Endodermal cell (in vitro differentiated cells): ENCODE measurements around the gene CLCA2. TPM values are rescaled to one million over a fixed set of nuclear protein-coding genes. Genes with fewer than 3 reads are reported as not detected.

ENCODE experiments used
- DNase-seq: peaks from one replicate; pipeline ENCODE4 v3.0.0-alpha.2; 2017
- H3K27ac ChIP-seq: 2 replicates; pipeline ENCODE4 v1.5.1; 2013; ENCODE audit warnings: mild to moderate bottlenecking, low read depth, low read length, moderate library complexity
- H3K27me3 ChIP-seq: 2 replicates; pipeline ENCODE4 v1.6.1; 2013; ENCODE audit warnings: mild to moderate bottlenecking, low read length, moderate library complexity; ENCODE audit not compliant: insufficient read depth, control insufficient read depth, poor library complexity, severe bottlenecking
- H3K36me3 ChIP-seq: 2 replicates; pipeline ENCODE4 v1.7.0; 2013; ENCODE audit warnings: mild to moderate bottlenecking, low read length, moderate library complexity; ENCODE audit not compliant: control insufficient read depth, insufficient read depth
- H3K4me1 ChIP-seq: one replicate; pipeline ENCODE4 v1.7.0; 2013; ENCODE audit warnings: low read length; ENCODE audit not compliant: control insufficient read depth, insufficient read depth
- H3K4me3 ChIP-seq: 2 replicates; pipeline ENCODE4 v1.5.1; 2013; ENCODE audit warnings: mild to moderate bottlenecking, low read length, moderate library complexity
- H3K9ac ChIP-seq: 2 replicates; pipeline ENCODE4 v1.6.1; 2013; ENCODE audit warnings: mild to moderate bottlenecking, low read length, moderate library complexity; ENCODE audit not compliant: poor library complexity, severe bottlenecking; ENCODE audit errors: extremely low read depth
- H3K9me3 ChIP-seq: 2 replicates; pipeline ENCODE4 v1.6.1; 2013; ENCODE audit warnings: mild to moderate bottlenecking, low read length, moderate library complexity; ENCODE audit not compliant: control insufficient read depth
- H3K27ac Mint-ChIP-seq: 2 replicates; pipeline ENCODE4 v1.8.0; 2020; ENCODE audit warnings: mixed read lengths
- H3K27me3 Mint-ChIP-seq: 2 replicates; pipeline ENCODE4 v1.8.0; 2021; ENCODE audit warnings: mild to moderate bottlenecking, mixed read lengths; ENCODE audit not compliant: insufficient read depth
- H3K36me3 Mint-ChIP-seq: 2 replicates; pipeline ENCODE4 v1.8.0; 2020; ENCODE audit warnings: low read depth, mixed read lengths
- H3K4me1 Mint-ChIP-seq: 2 replicates; pipeline ENCODE4 v1.8.0; 2020; ENCODE audit warnings: mixed read lengths
- H3K4me3 Mint-ChIP-seq: 2 replicates; pipeline ENCODE4 v1.8.0; 2020; ENCODE audit warnings: mild to moderate bottlenecking, moderate library complexity, mixed read lengths
- H3K9me3 Mint-ChIP-seq: 2 replicates; pipeline ENCODE4 v1.8.0; 2020; ENCODE audit warnings: mild to moderate bottlenecking, mixed read lengths
- whole genome bisulfite sequencing, 2 experiments: methylation state at CpG; one replicate each; pipeline versions ENCODE4 v1.1.5 to v1.1.7; 2013; ENCODE audit warnings: missing lambda C conversion rate in 2 of 2, mixed read lengths in 1 of 2; ENCODE audit not compliant: insufficient coverage in 1 of 2, insufficient read length in 1 of 2; 5-methylcytosine and 5-hydroxymethylcytosine counted together
- total RNA-seq, 2 donors: library from RNA; stranded (reverse); fragmentation: NEBNext Ultra II Directional in 1 of 2; extraction: Animal tissue kit (Norgen Biotek cat#: 25700) in 1 of 2; gene quantifications; 2 replicates in 1 of 2; 3 replicates in 1 of 2; pipeline ENCODE4 v1.2.1, GENCODE V29; 2021
- TF ChIP-seq, protein P1 (sequence below): fragments of 200-600 bp; sonication (generic); conservative IDR thresholded peaks from 2 replicates; pipeline ENCODE4 v1.5.0; 2021; ENCODE audit warnings: antibody characterized with exemption, mild to moderate bottlenecking

The CLCA2 gene
- total RNA-seq, 2 donors from 2014 or later = not detected

DNA sequence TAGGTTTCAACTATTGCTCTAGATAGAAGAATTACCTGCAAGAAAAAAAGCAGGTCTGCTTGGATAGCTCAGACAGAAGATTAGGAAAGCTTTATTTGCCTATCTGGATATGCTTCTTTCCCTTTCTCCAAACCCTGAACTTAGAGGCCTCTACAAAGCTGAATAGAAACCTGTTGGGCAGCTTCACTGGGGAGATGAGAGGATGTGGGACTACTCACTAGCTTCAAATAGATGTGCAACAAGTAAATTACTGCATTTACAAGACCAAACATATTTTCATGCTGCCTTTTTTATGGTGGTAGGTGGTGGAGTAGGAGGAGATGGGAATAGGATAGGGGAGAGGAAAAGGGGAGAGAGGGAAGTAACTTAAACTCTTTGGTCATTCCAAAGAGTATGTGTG lies 6.4 kb downstream of the CLCA2 start:
- Mint-ChIP-seq H3K9me3 (no peaks in the 10 kb centered on the region), H3K4me1 (no peaks in the 10 kb centered on the region), H3K27ac (no peak overlapping the region), H3K4me3 (no peak overlapping the region), H3K36me3 (no peaks in the 10 kb centered on the region), H3K27me3 (peaks cover 16% of the 10 kb centered on the region)
- Histone ChIP-seq H3K4me3 (no peak overlapping the region), H3K36me3 (no peaks in the 10 kb centered on the region), H3K9ac (no peak overlapping the region), H3K27ac (no peak overlapping the region), H3K27me3 (peaks cover 34% of the 10 kb centered on the region), H3K4me1 (no peaks in the 10 kb centered on the region), H3K9me3 (no peaks in the 10 kb centered on the region)
- TF ChIP-seq, protein P1, sequence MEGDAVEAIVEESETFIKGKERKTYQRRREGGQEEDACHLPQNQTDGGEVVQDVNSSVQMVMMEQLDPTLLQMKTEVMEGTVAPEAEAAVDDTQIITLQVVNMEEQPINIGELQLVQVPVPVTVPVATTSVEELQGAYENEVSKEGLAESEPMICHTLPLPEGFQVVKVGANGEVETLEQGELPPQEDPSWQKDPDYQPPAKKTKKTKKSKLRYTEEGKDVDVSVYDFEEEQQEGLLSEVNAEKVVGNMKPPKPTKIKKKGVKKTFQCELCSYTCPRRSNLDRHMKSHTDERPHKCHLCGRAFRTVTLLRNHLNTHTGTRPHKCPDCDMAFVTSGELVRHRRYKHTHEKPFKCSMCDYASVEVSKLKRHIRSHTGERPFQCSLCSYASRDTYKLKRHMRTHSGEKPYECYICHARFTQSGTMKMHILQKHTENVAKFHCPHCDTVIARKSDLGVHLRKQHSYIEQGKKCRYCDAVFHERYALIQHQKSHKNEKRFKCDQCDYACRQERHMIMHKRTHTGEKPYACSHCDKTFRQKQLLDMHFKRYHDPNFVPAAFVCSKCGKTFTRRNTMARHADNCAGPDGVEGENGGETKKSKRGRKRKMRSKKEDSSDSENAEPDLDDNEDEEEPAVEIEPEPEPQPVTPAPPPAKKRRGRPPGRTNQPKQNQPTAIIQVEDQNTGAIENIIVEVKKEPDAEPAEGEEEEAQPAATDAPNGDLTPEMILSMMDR = no peak
- DNase-seq = no peak

DNA sequence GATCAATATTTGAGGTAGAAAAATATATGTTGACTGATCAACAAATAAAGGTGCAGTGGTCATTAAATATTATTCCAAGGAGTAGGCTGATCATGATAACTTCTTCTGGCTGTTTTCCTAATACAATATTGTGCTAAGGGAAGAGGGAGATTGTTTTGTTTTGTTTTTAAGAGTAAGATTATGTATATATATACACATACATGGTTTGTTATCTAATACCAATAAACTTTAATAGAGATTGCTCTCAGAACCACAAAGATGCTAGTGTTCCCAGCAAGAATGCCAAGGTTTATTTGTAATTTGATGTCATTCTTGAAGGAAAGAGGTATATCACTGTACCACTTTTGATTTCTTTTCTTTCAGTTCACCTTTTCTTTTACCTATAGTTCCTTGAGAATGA lies 10.1 kb downstream of the CLCA2 start:
- Histone ChIP-seq H3K36me3 (no peaks in the 10 kb centered on the region), H3K4me3 (no peak overlapping the region), H3K9me3 (no peaks in the 10 kb centered on the region), H3K27me3 (peaks cover 56% of the 10 kb centered on the region), H3K9ac (no peak overlapping the region), H3K4me1 (no peaks in the 10 kb centered on the region), H3K27ac (no peak overlapping the region)
- Mint-ChIP-seq H3K9me3 (no peaks in the 10 kb centered on the region), H3K4me1 (no peaks in the 10 kb centered on the region), H3K4me3 (no peak overlapping the region), H3K27ac (no peak overlapping the region), H3K36me3 (no peaks in the 10 kb centered on the region), H3K27me3 (peaks cover 30% of the 10 kb centered on the region)
- no peak for DNase-seq
- TF ChIP-seq, protein P1 = no peak

DNA sequence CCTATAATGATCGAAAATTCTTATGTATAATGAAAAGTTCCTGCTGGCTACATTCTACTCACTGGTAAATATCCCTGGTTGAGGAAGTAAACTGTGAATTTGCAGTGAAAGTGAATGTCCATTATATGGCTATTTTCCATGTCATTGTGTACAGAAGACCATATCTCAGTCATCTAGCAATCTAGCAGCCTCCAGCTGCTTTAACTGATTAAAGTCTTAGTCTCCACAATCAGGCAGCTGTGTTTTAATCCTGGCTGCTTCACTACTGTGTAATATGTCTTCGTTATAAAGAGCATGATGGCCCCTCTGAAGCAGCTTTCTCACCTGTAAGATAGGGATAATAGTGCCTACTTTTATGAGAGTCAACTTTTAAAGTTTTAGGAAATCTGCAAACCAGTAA lies 11.4 kb downstream of the CLCA2 start:
- no peak overlapping the region for H3K27ac Mint-ChIP-seq
- H3K4me3 Mint-ChIP-seq = no peak overlapping the region
- Histone ChIP-seq H3K36me3 (no peaks in the 10 kb centered on the region), H3K27ac (no peak overlapping the region), H3K4me3 (no peak overlapping the region), H3K27me3 (peaks cover 57% of the 10 kb centered on the region), H3K4me1 (no peaks in the 10 kb centered on the region), H3K9me3 (no peaks in the 10 kb centered on the region), H3K9ac (no peak overlapping the region)
- H3K4me1 Mint-ChIP-seq = no peaks in the 10 kb centered on the region
- peaks cover 30% of the 10 kb centered on the region for H3K27me3 Mint-ChIP-seq
- H3K9me3 Mint-ChIP-seq = no peaks in the 10 kb centered on the region
- TF ChIP-seq, protein P1 = no peak
- 58% methylated on average over 2 of the region's 2 CpGs; no CpG with 5 or more reads in 1 of the 2 experiments for WGBS, 2 experiments
- DNase-seq = no peak
- H3K36me3 Mint-ChIP-seq = no peaks in the 10 kb centered on the region
